NCI-H82 treated with DMSO at 0.1 percent for 48 hours (cell line): ENCODE results near the gene HOXC13.

Source experiments
- DNase-seq: peaks from one replicate; lab custom pipeline; 2025; ENCODE audit not compliant: unreplicated experiment; lab: John Stamatoyannopoulos, UW

Gene HOXC13

DNA sequence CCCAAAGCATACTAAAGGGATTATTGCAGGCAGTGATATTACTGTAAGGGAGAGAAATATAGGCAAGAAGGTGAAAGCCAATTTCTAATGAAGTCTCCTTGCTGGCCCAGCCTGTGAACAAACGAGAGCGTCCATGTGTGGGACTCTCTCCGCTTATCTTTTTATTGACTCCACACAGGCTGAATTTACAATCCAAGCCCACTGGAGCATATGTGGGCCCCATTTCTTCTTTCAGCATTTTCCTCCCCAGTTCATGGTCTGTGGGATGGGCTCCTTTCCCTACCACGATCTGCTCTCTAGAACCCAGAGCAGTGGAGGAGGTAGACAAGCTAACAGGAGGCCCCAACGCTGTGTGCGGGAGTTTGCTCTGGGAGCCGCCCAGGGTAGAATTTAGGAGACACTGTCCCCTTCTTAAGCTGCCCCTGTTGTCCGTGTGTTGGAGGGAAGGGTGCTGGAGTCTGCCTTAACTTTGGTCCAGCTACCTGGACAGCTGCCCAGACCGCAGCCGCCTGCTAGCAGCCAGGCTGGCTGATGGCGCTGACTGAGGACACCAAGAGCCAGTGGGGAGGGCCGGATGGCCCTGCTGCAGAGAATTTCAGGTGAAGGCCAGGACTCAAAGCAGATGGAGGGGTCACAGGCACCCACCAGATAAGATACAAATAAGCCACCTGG is 31.1 kb downstream of the HOXC13 start:
- DNase-seq, result no peak

- DNase-seq, result no peak
Observed at GRCh38 chr12:53970451-53970850, 31.8 kb downstream of the HOXC13 start.

DNA sequence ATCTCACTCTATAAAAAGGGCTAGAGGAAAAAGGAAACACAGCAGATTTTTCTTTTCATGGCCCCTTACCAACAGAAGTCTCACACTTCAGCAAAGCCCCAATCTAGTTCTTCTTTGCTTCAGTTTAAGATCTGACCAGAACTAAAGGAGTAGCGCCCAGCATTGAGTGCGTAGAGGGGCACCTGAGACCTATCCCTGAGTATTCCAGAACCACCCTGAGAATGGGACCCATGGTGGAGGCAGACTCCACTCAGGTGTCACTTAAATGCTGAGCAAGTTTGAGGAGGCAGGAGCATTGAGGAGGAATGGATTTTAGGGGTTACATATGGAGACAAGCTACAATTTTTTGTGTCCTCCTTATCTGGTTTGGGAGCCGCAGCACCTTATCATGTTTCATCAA is 32.5 kb downstream of the HOXC13 start:
- no peak for DNase-seq

GRCh38 chr12:53971686-53972085 is 33.1 kb downstream of the HOXC13 start:
- DNase-seq, result no peak

GRCh38 chr12:53972152-53972702 is 33.6 kb downstream of the HOXC13 start:
- no peak for DNase-seq

- DNase-seq, result no peak
Observed at GRCh38 chr12:53972722-53973235, 34.1 kb downstream of the HOXC13 start, which contains the start of gene HOXC11. Gene HOXC11, plus strand, starts transcription at chr12:53973126. Its CDS starts 116 bp downstream, at chr12:53973242.

- DNase-seq, result no peak
Observed at GRCh38 chr12:53973236-53974042, 34.8 kb downstream of the HOXC13 start.

DNA sequence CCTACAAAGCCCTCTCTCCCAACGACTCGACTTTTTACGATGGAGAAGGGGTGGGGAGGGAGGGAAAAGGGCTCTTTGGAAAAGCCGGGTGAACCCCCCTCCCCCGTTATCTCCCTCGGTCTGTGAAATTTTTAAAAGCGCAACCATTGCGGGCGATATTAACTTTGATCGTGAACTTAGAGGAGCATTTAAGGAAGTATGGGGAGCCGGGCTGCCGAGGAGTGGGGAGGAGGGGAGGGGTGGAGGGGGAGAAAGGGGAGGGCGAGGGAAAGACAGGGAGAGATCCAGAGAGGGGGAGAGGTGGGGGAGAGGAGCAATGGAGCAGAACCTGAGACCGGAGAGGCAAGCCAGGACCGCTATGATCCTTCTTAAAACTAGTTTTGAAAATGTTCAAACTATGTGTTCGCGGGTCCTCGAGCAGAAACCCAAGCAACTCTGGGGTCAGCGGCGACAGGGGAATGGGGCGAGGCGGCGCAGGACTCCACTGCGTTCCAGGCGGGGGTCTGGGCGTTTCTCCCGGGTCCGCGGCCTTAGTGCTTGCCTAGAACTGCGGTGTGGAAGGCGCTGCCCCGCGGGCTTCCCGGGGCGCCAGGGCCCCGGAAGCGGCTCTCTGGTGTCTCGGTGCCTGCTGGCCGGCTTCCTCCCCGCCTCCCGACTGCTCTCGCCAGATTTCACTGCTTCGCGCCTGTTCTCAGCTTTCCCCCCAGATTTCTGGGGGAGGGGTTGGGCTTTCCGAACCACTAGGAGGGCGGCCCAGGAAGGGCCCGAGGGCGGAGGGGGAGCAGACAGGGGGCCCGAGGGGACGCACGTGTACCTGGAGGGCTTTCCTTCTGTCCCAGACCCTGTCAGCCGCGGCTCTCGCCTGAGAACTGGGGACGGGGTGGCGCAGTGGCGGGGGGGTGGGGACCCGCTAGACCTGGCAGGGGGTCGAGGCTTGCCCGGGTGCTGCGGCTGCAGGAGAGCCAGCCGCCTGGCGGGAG is 35.7 kb downstream of the HOXC13 start, which contains the start of gene HOTAIR:
Gene HOTAIR (minus strand): TSS at position 871 of the 980 bp plus-strand sequence.
- no peak for DNase-seq

DNA sequence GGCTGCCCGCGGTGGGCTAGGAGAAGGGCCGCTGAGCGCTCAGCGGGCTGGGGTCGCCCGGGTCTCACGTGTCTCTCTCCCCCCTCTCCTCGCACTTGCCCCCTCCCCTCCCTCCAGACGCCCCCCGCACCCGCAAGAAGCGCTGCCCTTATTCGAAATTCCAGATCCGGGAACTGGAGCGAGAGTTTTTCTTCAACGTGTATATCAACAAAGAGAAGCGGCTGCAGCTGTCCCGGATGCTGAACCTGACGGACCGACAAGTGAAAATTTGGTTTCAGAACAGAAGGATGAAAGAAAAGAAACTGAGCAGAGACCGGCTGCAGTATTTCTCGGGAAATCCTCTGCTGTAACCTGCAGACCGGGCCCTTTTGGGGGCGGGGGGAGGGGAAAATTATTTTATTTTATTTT is 36.4 kb downstream of the HOXC13 start:
- no peak for DNase-seq

- no peak for DNase-seq
Observed at GRCh38 chr12:53975479-53976152, 37.0 kb downstream of the HOXC13 start.

GRCh38 chr12:53976172-53976822 is 37.7 kb downstream of the HOXC13 start:
- no peak for DNase-seq

GRCh38 chr12:53976823-53977595 is 38.4 kb downstream of the HOXC13 start:
- no peak for DNase-seq

- DNase-seq, result no peak
Observed at GRCh38 chr12:53977596-53978445, 39.2 kb downstream of the HOXC13 start.

GRCh38 chr12:53978477-53979356 is 40.1 kb downstream of the HOXC13 start:
- no peak for DNase-seq

DNA sequence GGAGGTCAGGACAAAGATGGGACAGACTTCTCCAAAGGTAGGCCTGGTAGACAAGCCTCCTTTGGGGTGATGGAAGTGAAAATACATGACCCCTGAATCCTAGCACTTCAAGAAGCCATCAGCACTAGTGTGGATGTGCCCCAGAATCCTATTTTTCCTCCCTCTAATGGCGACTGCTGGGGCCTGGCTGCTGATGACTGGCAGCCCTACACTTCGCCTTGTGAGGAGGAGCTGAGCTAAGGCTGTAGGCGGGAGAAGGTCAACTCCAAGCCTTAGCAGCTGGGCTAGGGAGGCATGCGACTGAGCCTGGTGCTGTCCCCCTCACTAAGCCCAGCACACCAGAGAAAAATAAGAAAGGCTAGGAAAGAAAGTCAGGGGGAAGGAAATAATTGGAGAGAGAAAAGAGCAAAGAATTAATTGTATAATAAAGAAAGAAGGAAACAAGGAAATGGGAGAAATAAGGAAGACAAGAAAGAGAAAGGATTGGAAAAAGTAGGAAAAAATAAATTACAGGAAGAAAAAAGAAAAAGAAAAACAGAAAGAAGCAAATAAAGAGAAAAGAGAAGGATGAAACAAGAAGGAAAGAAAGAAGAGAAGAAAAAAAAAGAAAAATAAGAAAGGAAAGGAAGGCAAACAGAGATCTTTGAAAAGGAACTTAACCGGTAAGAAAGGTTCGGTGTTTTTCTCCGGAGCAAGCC is 41.6 kb downstream of the HOXC13 start:
- no peak for DNase-seq

GRCh38 chr12:53980802-53981496 is 42.3 kb downstream of the HOXC13 start:
- DNase-seq, result no peak
